IMR-90 (cell line): Measurements from ENCODE around the gene LRRC7.

Experiments used
- POLR2A ChIP-seq: IDR thresholded peaks from 2 replicates; pipeline ENCODE4 v1.6.1; 2012; ENCODE audit warnings: mild to moderate bottlenecking, low read depth, low read length
- RAD21 ChIP-seq: IDR thresholded peaks from 2 replicates; pipeline ENCODE4 v1.6.1; 2012; ENCODE audit warnings: low read length, improper control_type of control experiment
- USF2 ChIP-seq: fragments of 150-350 bp; IDR thresholded peaks from 2 replicates; pipeline ENCODE4 v1.6.1; 2017; ENCODE audit warnings: mild to moderate bottlenecking, antibody characterized with exemption, low read length, low read depth
- TF ChIP-seq, protein P1 (sequence below): conservative IDR thresholded peaks from 2 replicates; pipeline ENCODE4 v1.5.1; 2012; ENCODE audit warnings: mild to moderate bottlenecking, low read depth, low read length, improper control_type of control experiment

- TF ChIP-seq, protein P1, sequence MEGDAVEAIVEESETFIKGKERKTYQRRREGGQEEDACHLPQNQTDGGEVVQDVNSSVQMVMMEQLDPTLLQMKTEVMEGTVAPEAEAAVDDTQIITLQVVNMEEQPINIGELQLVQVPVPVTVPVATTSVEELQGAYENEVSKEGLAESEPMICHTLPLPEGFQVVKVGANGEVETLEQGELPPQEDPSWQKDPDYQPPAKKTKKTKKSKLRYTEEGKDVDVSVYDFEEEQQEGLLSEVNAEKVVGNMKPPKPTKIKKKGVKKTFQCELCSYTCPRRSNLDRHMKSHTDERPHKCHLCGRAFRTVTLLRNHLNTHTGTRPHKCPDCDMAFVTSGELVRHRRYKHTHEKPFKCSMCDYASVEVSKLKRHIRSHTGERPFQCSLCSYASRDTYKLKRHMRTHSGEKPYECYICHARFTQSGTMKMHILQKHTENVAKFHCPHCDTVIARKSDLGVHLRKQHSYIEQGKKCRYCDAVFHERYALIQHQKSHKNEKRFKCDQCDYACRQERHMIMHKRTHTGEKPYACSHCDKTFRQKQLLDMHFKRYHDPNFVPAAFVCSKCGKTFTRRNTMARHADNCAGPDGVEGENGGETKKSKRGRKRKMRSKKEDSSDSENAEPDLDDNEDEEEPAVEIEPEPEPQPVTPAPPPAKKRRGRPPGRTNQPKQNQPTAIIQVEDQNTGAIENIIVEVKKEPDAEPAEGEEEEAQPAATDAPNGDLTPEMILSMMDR: no peak
- TF ChIP-seq RAD21: no peak
- TF ChIP-seq USF2: no peak
- no peak for TF ChIP-seq POLR2A
Measured at GRCh38 chr1:70033266-70033873, 465.6 kb downstream of the LRRC7 start.
